Bone marrow (tissue), 2 donors: ENCODE results near the gene FAM240A.
"Not testable (repeated sequence)": the region's sequence is repeated elsewhere in the genome, so short reads cannot be mapped to it uniquely, and the experiment has no call there.

Experiments
- DNase-seq, 2 donors: peaks; one replicate each; lab custom pipeline; 2025; lab: John Stamatoyannopoulos, UW

Gene FAM240A

GRCh38 chr3:46586738-46587246 lies 25.5 kb upstream of the FAM240A start:
- DNase-seq: no peak

GRCh38 chr3:46587268-46587667 lies 25.1 kb upstream of the FAM240A start:
- DNase-seq: not testable (repeated sequence)

DNA sequence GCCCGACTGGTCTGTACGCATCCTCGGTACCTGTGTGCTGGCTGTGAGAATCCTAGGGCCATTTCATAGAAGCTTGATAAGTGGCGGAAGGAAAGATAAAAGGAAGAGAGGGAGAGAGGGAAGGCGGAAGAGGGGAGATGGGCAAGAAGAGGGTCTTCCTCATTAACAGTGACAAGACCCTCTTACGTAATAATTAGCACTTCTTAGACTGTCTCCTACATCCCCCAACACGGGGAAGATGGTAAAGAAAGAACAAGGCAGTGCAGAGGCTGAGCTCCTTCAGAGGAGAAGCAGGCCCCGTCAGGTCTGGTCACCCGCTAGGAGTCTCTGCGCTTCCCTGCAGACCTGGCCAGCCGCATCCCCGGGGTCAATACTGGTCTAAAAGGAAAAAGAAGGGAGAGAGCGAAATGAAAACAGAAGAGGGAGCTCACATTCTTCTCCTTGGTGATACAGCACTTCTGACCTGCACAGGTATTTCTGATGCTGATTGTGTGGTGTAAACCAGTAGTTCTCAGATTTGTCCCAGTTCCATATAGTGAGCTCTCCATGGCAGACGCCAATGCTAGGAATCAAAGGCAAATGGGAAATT lies 19.0 kb upstream of the FAM240A start:
- no peak for DNase-seq

GRCh38 chr3:46593979-46594378 lies 18.3 kb upstream of the FAM240A start:
- no peak for DNase-seq

GRCh38 chr3:46594723-46595122 lies 17.6 kb upstream of the FAM240A start:
- no peak for DNase-seq

- no peak for DNase-seq
These were observed 16.5 kb upstream of the FAM240A start for GRCh38 chr3:46595819-46596314.

GRCh38 chr3:46599590-46599989 lies 12.7 kb upstream of the FAM240A start:
- DNase-seq: no peak

GRCh38 chr3:46603446-46604046 lies 8.8 kb upstream of the FAM240A start:
- DNase-seq: no peak

- DNase-seq: no peak
These were observed 8.2 kb upstream of the FAM240A start for GRCh38 chr3:46604127-46604526.

- no peak for DNase-seq
These were observed 4.7 kb upstream of the FAM240A start for GRCh38 chr3:46607603-46608028.

DNA sequence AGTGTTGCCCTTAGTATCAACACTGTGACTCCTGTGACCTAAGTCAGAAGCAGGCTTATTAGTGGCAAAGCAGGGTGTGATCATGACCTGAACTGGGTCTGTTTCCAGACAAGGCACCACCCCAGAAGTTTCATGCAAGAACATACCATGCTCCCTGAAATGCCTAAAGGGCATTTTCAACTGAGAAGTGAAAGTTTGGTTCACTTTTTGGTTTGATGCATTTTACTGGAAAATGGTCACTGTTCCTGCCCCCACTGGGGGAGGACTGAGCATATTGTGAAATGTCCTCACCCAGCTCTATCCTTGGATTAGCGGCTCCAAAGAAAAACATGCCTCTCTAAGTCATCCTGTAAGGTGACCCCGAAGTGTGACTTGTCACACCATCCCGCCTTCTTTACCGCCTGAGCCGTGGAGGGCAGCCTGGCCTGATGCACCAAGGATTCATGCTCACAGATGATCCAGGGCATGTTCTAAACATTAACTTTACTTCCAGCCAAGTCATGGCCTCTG lies 3.1 kb upstream of the FAM240A start:
- no peak for DNase-seq

DNA sequence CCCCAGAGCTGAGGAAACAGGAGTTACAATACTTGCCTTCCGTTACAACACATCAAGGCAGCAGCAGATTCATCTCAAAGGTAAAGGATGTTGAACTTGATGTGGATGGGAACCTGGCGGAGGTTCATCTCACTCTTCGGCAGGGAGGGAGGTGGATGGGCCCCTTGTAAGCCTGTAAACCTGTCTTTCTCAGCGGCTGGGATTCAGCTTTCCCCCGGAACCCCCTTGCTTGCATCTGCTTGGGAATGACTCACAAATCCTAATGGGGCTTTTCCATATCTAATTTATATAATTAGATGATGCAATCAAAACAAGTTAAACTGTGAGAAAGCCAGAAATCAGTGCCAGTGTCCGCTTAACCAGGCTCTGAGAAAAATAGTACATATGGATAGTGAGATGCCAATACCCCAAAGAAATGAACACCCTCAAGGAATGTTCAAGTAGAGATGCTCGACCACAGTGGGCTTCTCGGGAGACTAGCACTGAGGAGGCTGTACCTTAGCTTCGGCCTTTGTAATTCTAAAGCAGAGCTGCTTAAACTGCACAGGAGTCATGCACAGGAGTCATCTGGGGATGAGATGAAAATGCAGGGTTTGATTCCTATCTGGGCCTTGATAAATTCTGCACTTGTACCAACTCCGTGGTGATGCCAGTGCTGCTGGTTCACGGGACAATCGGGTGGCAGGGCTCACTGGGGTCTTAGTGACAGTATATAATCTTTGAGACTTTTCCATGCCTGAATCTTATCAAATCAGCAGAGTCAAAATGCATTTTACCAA lies 2.2 kb upstream of the FAM240A start:
- DNase-seq: no peak

DNA sequence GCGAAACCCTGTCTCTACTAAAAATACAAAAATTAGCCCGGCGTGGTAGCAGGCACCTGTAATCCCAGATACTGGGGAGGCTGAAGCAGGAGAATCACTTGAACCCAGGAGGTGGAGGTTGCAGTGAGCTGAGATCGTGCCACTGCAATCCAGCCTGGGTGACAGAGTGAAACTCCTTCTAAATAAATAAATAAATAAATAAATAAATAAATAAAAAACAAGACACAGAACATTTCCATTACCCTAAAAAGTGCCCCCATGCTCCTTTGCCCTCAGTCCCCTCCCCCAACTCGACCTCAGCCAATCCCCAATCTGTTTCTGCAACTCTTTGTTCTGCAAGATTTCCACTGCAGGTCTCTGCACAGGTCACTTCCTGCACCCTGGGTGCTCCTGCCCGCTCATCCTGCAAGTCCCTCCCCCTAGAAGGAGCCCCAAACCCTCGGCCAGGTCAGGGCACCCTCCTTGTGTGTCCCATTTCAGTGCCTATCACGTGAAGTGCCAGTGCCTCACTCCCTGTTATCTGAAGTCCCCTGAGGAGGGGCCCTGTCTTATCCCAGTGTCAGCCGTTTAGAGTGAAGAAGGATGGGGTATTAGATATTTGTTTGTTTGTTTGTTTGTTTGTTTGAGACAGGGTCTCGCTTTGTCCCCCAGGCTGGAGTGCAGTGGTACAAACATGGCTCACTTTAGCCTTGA lies 1.1 kb downstream of the FAM240A start:
- no peak for DNase-seq

DNA sequence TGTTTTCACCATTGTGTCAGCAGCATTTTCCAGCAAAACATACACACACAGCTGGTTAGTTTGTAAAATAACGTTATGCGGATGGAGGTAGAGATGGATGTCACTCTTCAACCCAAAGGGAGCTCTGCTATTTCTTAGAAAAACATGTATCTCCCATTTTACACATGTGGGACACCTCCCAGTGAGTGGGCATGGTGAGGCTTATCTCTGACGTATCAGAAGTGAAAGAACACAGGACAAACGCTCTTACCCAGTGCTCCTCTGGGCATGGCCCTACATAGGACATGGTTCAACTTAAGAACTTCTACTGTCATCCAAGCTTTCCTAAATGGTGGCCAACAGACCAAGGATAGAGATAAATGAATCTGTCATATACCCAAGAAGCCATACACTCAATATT lies 2.1 kb downstream of the FAM240A start:
- DNase-seq: no peak

DNA sequence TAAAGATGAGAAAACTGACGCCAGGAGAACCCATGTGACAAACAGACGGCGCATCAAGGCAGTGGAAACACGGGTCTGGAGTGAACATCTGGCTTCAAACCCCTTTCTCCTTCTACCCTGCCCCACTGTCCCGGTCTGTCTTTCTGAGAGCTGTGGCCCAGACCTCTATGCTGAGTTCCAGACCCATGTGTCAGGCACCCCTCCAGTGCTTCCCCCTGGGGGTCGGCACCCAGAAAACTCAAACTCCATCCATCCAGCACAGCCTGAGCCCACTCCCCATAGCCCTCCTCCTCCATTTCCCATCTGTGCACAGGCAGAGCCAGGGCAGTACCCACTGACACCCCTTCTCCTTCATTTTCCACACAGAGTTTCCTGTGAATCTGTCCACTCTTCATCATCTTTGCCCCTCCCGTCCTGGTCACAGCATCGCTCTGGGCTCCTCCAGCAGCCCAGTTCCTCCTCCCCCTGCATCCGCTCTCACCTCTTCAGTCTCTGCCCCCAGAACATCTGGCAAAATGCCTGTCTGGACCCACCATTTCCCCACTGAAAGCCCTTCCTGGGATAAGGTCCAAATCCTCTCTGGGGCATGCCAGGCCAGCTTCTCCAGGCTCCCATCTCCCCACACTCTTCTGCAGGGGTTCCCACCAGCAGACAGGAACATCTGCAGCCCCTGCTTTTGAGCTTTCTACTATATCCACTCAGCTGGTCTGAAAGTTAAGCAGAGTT lies 2.9 kb downstream of the FAM240A start:
- DNase-seq: no peak

DNA sequence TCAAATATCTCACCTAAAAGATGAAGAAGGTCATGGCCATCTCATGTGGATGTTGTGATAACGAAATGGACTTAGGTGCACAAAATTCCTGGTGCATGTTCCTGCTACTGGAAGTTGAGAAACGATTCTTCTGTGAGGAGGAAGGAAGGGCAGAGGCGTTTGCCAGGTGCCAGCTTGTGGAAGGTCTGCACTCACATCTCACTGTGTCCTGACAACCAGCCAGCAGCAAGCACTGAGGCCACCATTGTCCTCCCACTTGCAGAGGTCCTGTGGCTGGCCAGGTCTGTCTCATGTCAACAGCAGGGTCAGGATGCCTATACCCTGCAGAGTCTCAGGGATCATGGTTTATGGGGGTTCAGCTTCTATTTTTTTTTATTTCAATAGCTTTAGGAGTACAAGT lies 3.7 kb downstream of the FAM240A start:
- DNase-seq: no peak

- DNase-seq: no peak
These were observed 5.6 kb downstream of the FAM240A start for GRCh38 chr3:46617941-46618340.

- no peak for DNase-seq
These were observed 7.8 kb downstream of the FAM240A start for GRCh38 chr3:46619845-46620778.

GRCh38 chr3:46624533-46624932 lies 12.2 kb downstream of the FAM240A start:
- DNase-seq: no peak

DNA sequence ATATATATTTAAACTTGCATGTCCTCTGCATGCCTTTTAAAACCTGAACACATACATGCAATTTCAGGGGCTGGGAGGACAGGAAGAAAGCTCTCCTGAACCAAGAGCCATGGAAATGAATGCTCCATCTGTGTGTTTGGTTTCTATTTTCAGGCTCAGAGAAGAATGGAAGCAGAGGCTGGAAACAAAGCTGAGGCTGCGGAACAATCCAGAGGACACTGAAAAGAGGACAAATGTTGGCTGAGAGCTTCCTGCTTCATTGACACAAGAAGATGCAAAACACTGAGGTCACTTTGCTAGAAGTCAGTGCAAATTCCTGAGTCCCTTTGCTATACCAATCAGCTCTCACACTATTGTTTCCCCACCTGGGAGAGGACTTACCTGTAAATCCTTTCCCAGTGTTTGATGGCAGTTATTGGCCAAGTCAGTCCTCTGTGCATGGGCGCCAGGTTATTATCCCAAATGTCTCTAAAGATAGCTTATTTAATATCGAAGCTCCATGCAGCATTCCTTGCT lies 12.7 kb downstream of the FAM240A start:
- DNase-seq: no peak
